HepG2 (cell line): ENCODE data around the gene DNAAF8. TPM values are rescaled to one million over a fixed set of nuclear protein-coding genes. Genes with fewer than 3 reads are reported as not detected.

Source experiments
- ATAC-seq: fragments of 200-7000 bp; cut with Tn5 transposase; 3 replicates; pipeline ENCODE4 v1.9.1; 2020; ENCODE audit warnings: mild to moderate bottlenecking, moderate library complexity
- BruUV-seq: library from RNA; stranded (reverse); fragments of 400-500 nt; replicated peaks from 2 replicates; lab custom pipeline; 2021; lab: Mats Ljungman, UMichigan
- CTCF ChIA-PET: fragments of 300-600 bp; formaldehyde crosslinking; extraction: SDS; loops from one replicate; lab custom pipeline; 2021; ENCODE audit warnings: low total read pairs, inconsistent platforms, low intra/inter-chr PET ratio; lab: Yijun Ruan, JAX
- POLR2A ChIA-PET: fragments of 350-600 bp; sonication (Branson Sonifier 250); formaldehyde crosslinking; loops from one replicate; lab custom pipeline; 2020; ENCODE audit warnings: antibody characterized with exemption, inconsistent platforms; lab: Yijun Ruan, JAX
- DNase-seq: peaks from one replicate; pipeline ENCODE4 v3.0.0-alpha.2; 2015; ENCODE audit warnings: low spot score
- FAIRE-seq: peaks from 3 replicates; lab custom pipeline; 2011; peaks lifted over from hg19 to GRCh38; lab: Jason Lieb, UNC
- H2AFZ ChIP-seq: one replicate; pipeline ENCODE4 v1.6.1; 2011; ENCODE audit warnings: low read length, inconsistent platforms
- H3K27ac ChIP-seq: fragments of 300-600 bp; 3 replicates; pipeline ENCODE4 v1.8.0; 2011; ENCODE audit warnings: mixed run types, mild to moderate bottlenecking, mixed read lengths, low read length, inconsistent platforms; ENCODE audit not compliant: insufficient read depth; ENCODE audit errors: extremely low read length
- H3K27me3 ChIP-seq, 2 experiments: fragments of 200-600 bp in 1 of 2; 2 replicates in 1 of 2; 3 replicates in 1 of 2; pipeline versions ENCODE4 v1.6.0 to v1.8.0; 2011; ENCODE audit warnings: low read length in 2 of 2, mild to moderate bottlenecking in 2 of 2, moderate library complexity in 2 of 2, inconsistent platforms in 1 of 2; ENCODE audit not compliant: insufficient read depth in 2 of 2, control insufficient read depth in 1 of 2
- H3K36me3 ChIP-seq, 2 experiments: fragments of 200-600 bp in 1 of 2; replicated peaks in 1 of 2; 2 replicates in 1 of 2; 3 replicates in 1 of 2; pipeline versions ENCODE4 v1.5.1 to v1.8.0; 2011; ENCODE audit warnings: low read length in 2 of 2, inconsistent platforms in 1 of 2; ENCODE audit not compliant: insufficient read depth in 2 of 2, control insufficient read depth in 1 of 2
- H3K4me1 ChIP-seq: 2 replicates; pipeline ENCODE4 v1.5.1; 2012; ENCODE audit warnings: low read length, inconsistent platforms; ENCODE audit not compliant: insufficient read depth
- H3K4me2 ChIP-seq: 2 replicates; pipeline ENCODE4 v1.6.0; 2011; ENCODE audit warnings: low read depth, low read length, inconsistent platforms
- H3K4me3 ChIP-seq, 3 experiments: fragments of 200-600 bp in 1 of 3; sonication (generic), shearing (Covaris generic) in 1 of 3; replicated peaks in 1 of 3; 2 replicates each; pipeline ENCODE4 v1.5.1; 2011 to 2016; ENCODE audit warnings: low read length in 3 of 3, inconsistent platforms in 2 of 3, low read depth in 2 of 3, mild to moderate bottlenecking in 2 of 3, control low read depth in 1 of 3, mixed read lengths in 1 of 3; ENCODE audit not compliant: insufficient read depth in 1 of 3
- H3K79me2 ChIP-seq: one replicate; pipeline ENCODE4 v1.6.1; 2011; ENCODE audit warnings: low read length, inconsistent platforms; ENCODE audit not compliant: insufficient read depth
- H3K9ac ChIP-seq: 2 replicates; pipeline ENCODE4 v1.6.0; 2011; ENCODE audit warnings: mild to moderate bottlenecking, low read depth, low read length, inconsistent platforms; ENCODE audit not compliant: insufficient read depth
- H3K9me3 ChIP-seq: 2 replicates; pipeline ENCODE4 v1.5.1; 2012; ENCODE audit warnings: mild to moderate bottlenecking, low read length
- H4K20me1 ChIP-seq: 2 replicates; pipeline ENCODE4 v1.6.0; 2011; ENCODE audit warnings: inconsistent platforms, mild to moderate bottlenecking, low read length, moderate library complexity; ENCODE audit not compliant: insufficient read depth
- DMAP1 ChIP-seq: IDR thresholded peaks from 2 replicates; pipeline ENCODE4 v1.6.1; 2016
- ERF ChIP-seq: IDR thresholded peaks from 2 replicates; pipeline ENCODE4 v1.6.1; 2018; ENCODE audit warnings: missing biosample characterization, missing genetic modification reagents
- KDM5A ChIP-seq: fragments of 200-600 bp; sonication (generic); IDR thresholded peaks from 2 replicates; pipeline ENCODE4 v1.7.0; 2018; ENCODE audit warnings: antibody characterized with exemption, mild to moderate bottlenecking, low read length, borderline replicate concordance
- KLF16 ChIP-seq, 2 experiments: sonication (generic) in 1 of 2; formaldehyde crosslinking in 1 of 2; IDR thresholded peaks; 2 replicates each; pipeline versions ENCODE4 v1.6.1 to v1.8.0; 2016 to 2023; ENCODE audit warnings: missing genetic modification reagents in 2 of 2, missing compliant biosample characterization in 1 of 2
- MLX ChIP-seq: IDR thresholded peaks from 2 replicates; pipeline ENCODE4 v1.6.1; 2016
- POLR2AphosphoS2 ChIP-seq: IDR thresholded peaks from 2 replicates; pipeline ENCODE4 v1.6.1; 2011; ENCODE audit warnings: low read depth, low read length, improper control_type of control experiment
- PRMT3 ChIP-seq: sonication (generic); formaldehyde crosslinking; IDR thresholded peaks from 2 replicates; pipeline ENCODE4 v1.8.1; 2022; ENCODE audit warnings: low read depth, mild to moderate bottlenecking, moderate library complexity, missing genetic modification reagents, borderline replicate concordance
- RARG ChIP-seq: sonication (generic); formaldehyde crosslinking; IDR thresholded peaks from 2 replicates; pipeline ENCODE4 v1.4.0; 2020; ENCODE audit warnings: low read depth, mild to moderate bottlenecking, missing genetic modification reagents
- SP2 ChIP-seq: sonication (generic); formaldehyde crosslinking; IDR thresholded peaks from 2 replicates; pipeline ENCODE4 v1.5.1; 2020; ENCODE audit warnings: mild to moderate bottlenecking, missing genetic modification reagents
- THAP8 ChIP-seq: sonication (generic); formaldehyde crosslinking; IDR thresholded peaks from 2 replicates; pipeline ENCODE4 v1.5.1; 2020; ENCODE audit warnings: missing genetic modification reagents, mild to moderate bottlenecking, borderline replicate concordance
- ZFP82 ChIP-seq: sonication (generic); formaldehyde crosslinking; IDR thresholded peaks from 2 replicates; pipeline ENCODE4 v1.5.1; 2020; ENCODE audit warnings: mild to moderate bottlenecking, missing genetic modification reagents, borderline replicate concordance
- ZMAT3 ChIP-seq: sonication (generic); formaldehyde crosslinking; conservative IDR thresholded peaks from 2 replicates; pipeline ENCODE4 v1.7.0; 2021; ENCODE audit warnings: missing genetic modification reagents
- ZNF329 ChIP-seq: sonication (generic); formaldehyde crosslinking; IDR thresholded peaks from 2 replicates; pipeline ENCODE4 v1.9.0; 2021; ENCODE audit warnings: low read depth, mild to moderate bottlenecking, missing genetic modification reagents
- ZNF44 ChIP-seq: sonication (generic); formaldehyde crosslinking; IDR thresholded peaks from 2 replicates; pipeline ENCODE4 v1.5.1; 2020; ENCODE audit warnings: mild to moderate bottlenecking, missing genetic modification reagents
- ZNF530 ChIP-seq: sonication (generic); formaldehyde crosslinking; IDR thresholded peaks from 2 replicates; pipeline ENCODE4 v1.5.0; 2020; ENCODE audit warnings: low read depth, mild to moderate bottlenecking, missing genetic modification reagents
- ZNF607 ChIP-seq: sonication (generic); formaldehyde crosslinking; IDR thresholded peaks from 2 replicates; pipeline ENCODE4 v1.5.1; 2020; ENCODE audit warnings: missing genetic modification reagents, mild to moderate bottlenecking, borderline replicate concordance
- ZNF770 ChIP-seq: sonication (generic); formaldehyde crosslinking; IDR thresholded peaks from 2 replicates; pipeline ENCODE4 v1.5.0; 2020; ENCODE audit warnings: mild to moderate bottlenecking, missing genetic modification reagents
- ZNF816 ChIP-seq: sonication (generic); formaldehyde crosslinking; IDR thresholded peaks from 2 replicates; pipeline ENCODE4 v1.8.0; 2022; ENCODE audit warnings: missing genetic modification reagents, mild to moderate bottlenecking, borderline replicate concordance
- WGBS: methylation state at CpG from one replicate; pipeline ENCODE4 v1.1.6; 2017; ENCODE audit warnings: low lambda C conversion rate; 5-methylcytosine and 5-hydroxymethylcytosine counted together
- in situ Hi-C: cut with HindIII; loops from 2 replicates; pipeline ENCODE4 v1.10.0; 2017; ENCODE audit warnings: low pct_unique_long_range_greater_than_20kb; ENCODE audit not compliant: extremely low pct_ligation_motif_present
- intact Hi-C: fragments of 100-400 bp; cut with micrococcal nuclease; formaldehyde crosslinking; loops from one replicate; pipeline ENCODE4 v1.10.0; 2022; ENCODE audit not compliant: unreplicated experiment
- polyA plus RNA-seq, 8 experiments: library from polyadenylated mRNA; depleted of rRNA in 3 of 8; stranded (reverse) in 7 of 8; unstranded in 1 of 8; fragments of >200 nt; fragmentation: Illumina TruSeq in 4 of 8; extraction: Trizol in 4 of 8; gene quantifications; 2 replicates each; pipeline versions ENCODE4 v1.2.1 to v1.2.3, GENCODE V29; 2011 to 2016; ENCODE audit warnings: low read depth in 4 of 8, missing spikeins in 1 of 8, mixed read lengths in 1 of 8; ENCODE audit not compliant: insufficient read depth in 1 of 8
- total RNA-seq, 5 experiments: library from RNA; depleted of rRNA; stranded (reverse); fragments of >200 nt; fragmentation: Illumina TruSeq; extraction: Trizol; gene quantifications; 2 replicates each; pipeline ENCODE4 v1.2.3, GENCODE V29; 2016; ENCODE audit warnings: low read depth in 1 of 5

Gene DNAAF8
- total and polyA plus RNA-seq, 2 of the 13 experiments (the other 11 are each of a cell fraction or from before 2014, with no cell fraction given): 0.44 TPM; not detected in 1

- Histone ChIP-seq H4K20me1 (no peaks in the 10 kb centered on the region), H3K9me3 (no peaks in the 10 kb centered on the region), H3K36me3 (peaks cover 5 to 17% of the 10 kb centered on the region in 2 experiments; a peak in 3 of 5 replicates), H3K27me3 (no peaks in the 10 kb centered on the region; a peak in 2 of 5 replicates), H3K4me2 (peak overlapping the region; percentile 99), H3K9ac (peak overlapping the region; percentile 92), H3K27ac (peak overlapping the region; percentile 77), H3K4me3 (peak overlapping the region; percentile 79 to 92 (median 91)), H3K79me2 (peaks cover 19% of the 10 kb centered on the region), H2AFZ (peak overlapping the region; percentile 60), H3K4me1 (peaks cover 52% of the 10 kb centered on the region)
- DNase-seq: no peak
- intact Hi-C loops (loop anchor here (2.0 to 5.0 kb wide), 3 partner anchors 35 to 191 kb away; partner anchors contain the start of genes ROGDI and SEC14L5), in situ Hi-C loops (no loop called here)
- ChIA-PET CTCF (no interaction called here), POLR2A (interaction anchor here (0.8 to 3.1 kb wide), 16 partner anchors 11 to 190 kb away, joined by 3 to 40 read pairs (median 4); partner anchors contain the start of genes ANKS3, DNAAF8, PPL and ROGDI)
- no TSS peak for BruUV-seq
- 4% methylated on average over 16 of the region's 17 CpGs for WGBS
- 0 out of 2 replicates have a peak, but pooled peaks have one; percentile 62 for TF ChIP-seq THAP8
- peak; percentile 17; the same call in 1 of the 2 replicates for TF ChIP-seq ZFP82 (CRISPR knock-in tag)
- no peak for TF ChIP-seq POLR2AphosphoS2
- 0 out of 2 replicates have a peak, but pooled peaks have one; percentile 53 for TF ChIP-seq RARG (CRISPR knock-in tag)
- no peak for TF ChIP-seq ZNF329 (CRISPR knock-in tag)
- no peak for TF ChIP-seq ERF
- no peak for TF ChIP-seq ZNF530 (CRISPR knock-in tag)
- no peak for TF ChIP-seq KLF16 (CRISPR knock-in tag; IDR thresholded peaks at IDR 0.05)
- peak; percentile 66; the same call in 1 of the 2 replicates for TF ChIP-seq KDM5A
- 0 out of 2 replicates have a peak, but pooled peaks have one; percentile 56 for TF ChIP-seq PRMT3 (CRISPR knock-in tag)
- no peak for TF ChIP-seq MLX
- TF ChIP-seq DMAP1: peak; percentile 41; the same call in 1 of the 2 replicates
- 0 out of 2 replicates have a peak, but pooled peaks have one; percentile 12 for TF ChIP-seq SP2 (CRISPR knock-in tag)
- peak; percentile 12; the same call in 1 of the 2 replicates for TF ChIP-seq ZNF607
- peak; percentile 66; the same call in 1 of the 2 replicates for TF ChIP-seq ZNF44 (CRISPR knock-in tag)
- peak; percentile 77 for TF ChIP-seq ZNF816
- peak; percentile 13; the same call in 1 of the 2 replicates for TF ChIP-seq ZNF770 (CRISPR knock-in tag)
- TF ChIP-seq ZMAT3 (CRISPR knock-in tag): 0 out of 2 replicates have a peak, but pooled peaks have one; percentile 14
- FAIRE-seq: no peak
- 0 out of 3 replicates have a peak, but pooled peaks have one; percentile 3 for ATAC-seq
These were observed 33.7 kb downstream of the DNAAF8 start for GRCh38 chr16:4767872-4768548.
